GM18951 (cell line): ENCODE data around the gene NFIC.
"Not testable (repeated sequence)": the region's sequence is repeated elsewhere in the genome, so short reads cannot be mapped to it uniquely, and the experiment has no call there.

Experiments used
- POLR2A ChIP-seq: IDR thresholded peaks from 4 replicates; pipeline ENCODE4 v1.6.1; 2011; ENCODE audit warnings: mild to moderate bottlenecking; ENCODE audit not compliant: insufficient read length, insufficient read depth; ENCODE audit errors: extremely low read depth
- in situ Hi-C: fragments of 300-500 bp; cut with MboI; formaldehyde crosslinking; loops from one replicate; pipeline ENCODE4 v1.12.0; 2022; ENCODE audit warnings: low sequenced_read_pairs, mixed read lengths, inconsistent platforms; ENCODE audit not compliant: unreplicated experiment

Gene NFIC

DNA sequence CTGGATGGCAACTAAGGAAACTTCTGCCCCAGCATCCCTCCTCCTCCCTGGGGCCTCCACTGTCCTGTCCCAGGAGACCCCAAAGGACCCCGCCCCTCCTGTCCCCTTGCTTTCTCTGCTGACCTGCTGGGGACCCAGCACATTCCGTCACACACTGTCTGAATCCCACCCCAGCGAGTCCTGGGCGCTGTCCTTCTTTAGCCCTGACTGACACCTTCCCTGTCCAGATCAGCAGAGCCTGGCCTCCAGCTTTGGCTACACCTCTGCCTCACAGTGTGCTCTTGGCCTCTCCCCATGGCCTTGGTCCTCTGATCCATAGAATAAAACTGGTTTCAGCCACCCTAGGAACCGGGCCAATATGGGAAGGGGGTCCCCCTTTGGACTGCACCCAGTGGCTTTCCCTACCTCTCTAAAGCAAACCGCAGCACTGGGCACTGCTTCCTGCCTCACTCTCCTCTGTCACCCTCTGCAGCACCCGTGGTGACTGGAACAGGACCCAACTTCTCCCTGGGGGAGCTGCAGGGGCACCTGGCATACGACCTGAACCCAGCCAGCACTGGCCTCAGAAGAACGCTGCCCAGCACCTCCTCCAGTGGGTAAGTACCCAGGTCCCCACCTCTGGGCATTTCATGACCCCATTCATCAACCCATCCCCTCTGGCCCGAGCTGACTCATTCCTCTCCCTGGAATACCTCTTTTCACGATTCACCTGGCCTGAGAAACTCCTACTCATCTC lies 67.6 kb downstream of the NFIC start:
- no peak for TF ChIP-seq POLR2A
- in situ Hi-C loops = no loop called here

DNA sequence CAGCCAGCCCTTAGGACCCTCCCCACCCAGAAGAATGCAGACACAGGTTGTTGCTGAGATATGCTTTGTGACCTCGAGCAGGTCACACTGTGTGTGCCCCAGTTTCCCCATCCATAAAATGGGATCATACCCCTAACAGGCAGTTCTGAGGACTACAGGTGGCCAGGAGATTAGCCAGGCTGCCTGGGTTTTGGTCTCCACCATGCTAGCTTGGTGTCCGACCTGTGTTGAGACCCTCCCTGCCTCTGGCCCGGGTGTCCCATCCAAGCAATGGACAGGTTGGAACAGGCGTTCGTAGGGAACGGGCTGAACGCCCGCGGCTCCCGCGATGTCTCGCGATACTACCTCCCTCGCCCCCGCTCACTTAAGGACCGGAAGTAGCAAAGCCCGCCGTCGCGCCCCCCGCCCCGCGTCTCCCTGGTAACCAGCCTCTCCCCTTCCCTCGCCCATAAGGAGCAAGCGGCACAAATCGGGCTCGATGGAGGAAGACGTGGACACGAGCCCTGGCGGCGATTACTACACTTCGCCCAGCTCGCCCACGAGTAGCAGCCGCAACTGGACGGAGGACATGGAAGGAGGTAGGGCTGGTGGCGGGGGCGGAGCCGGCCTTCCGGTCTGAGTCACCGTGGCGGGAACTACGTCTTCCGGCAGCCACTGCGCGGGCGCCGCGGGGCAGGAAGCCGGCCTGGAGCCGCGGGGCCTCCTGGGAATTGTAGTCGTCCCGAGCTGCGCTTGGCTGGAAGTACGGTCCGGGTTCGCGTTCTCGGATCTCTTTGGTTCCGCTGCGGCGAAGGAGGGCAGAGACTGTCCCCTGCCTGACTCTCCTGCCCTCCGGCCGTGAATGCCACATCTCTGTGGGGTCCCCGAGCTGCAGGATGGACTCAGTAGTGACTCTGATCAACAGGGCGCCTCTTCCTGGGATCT lies 68.5 kb downstream of the NFIC start:
- peak; percentile 78 for TF ChIP-seq POLR2A
- in situ Hi-C loops = no loop called here

DNA sequence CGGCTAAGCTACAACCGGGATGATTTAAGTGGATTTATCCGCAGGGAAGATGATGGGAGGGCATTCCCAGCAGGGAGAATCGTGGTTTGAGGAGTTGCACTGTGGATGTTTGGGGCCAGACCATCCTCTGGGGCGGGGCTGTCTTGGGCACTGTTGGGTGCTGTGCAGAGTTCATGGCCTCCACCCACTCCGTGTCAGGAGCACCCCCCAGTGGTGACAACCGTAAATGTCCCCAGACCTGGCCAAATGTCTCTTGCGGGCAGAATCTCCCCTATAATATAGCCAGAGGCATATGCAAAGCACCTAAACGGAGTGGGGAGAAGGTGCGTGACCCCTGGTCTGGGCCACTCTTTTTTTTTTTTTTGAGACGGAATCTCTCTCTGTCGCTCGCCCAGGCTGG lies 73.7 kb downstream of the NFIC start:
- no peak for TF ChIP-seq POLR2A
- in situ Hi-C loops = no loop called here

GRCh38 chr19:3441089-3441985 lies 75.0 kb downstream of the NFIC start:
- in situ Hi-C loops = no loop called here
- no peak for TF ChIP-seq POLR2A

DNA sequence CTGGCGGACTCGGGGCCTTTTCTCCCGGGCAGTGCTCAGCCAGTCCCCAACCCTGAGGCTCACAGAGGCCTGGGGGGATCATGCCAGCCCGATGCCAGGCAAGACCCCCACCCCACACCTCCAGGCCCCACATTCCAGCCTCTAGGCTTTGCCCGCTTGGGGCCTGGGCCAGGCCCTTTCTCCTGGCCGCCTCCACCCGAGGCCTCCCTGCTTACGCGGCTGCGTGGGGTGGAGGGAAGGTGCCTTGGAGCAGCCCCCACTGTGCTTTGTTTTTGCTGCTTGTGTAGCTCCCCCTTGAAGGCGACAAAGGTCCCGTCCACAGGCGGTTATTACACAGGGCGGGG lies 75.6 kb downstream of the NFIC start:
- TF ChIP-seq POLR2A = no peak
- in situ Hi-C loops = no loop called here

- TF ChIP-seq POLR2A = no peak
- in situ Hi-C loops = no loop called here
Observed at GRCh38 chr19:3442487-3443071, 76.2 kb downstream of the NFIC start.

GRCh38 chr19:3443840-3444694 lies 77.7 kb downstream of the NFIC start:
- TF ChIP-seq POLR2A = no peak
- in situ Hi-C loops = no loop called here

GRCh38 chr19:3444695-3445234 lies 78.4 kb downstream of the NFIC start:
- TF ChIP-seq POLR2A = no peak
- in situ Hi-C loops = no loop called here

DNA sequence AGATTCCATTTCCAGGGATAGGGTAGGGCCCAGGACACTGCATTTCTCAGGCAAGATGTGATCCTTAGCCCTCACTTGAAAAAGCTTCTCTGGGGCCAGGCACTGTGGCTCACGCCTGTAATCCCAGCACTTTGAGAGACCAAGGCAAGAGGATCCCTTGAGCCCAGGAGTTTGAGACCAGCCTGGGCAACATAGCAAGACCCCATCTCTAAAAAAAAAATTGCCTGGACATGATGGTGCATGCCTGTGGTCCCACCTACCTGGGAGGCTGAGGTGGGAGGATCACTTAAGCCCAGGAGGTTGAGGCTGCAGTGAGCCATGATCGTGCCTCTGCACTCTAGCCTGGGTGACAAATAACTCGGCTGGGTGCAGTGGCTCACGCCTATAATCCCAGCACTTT lies 80.3 kb downstream of the NFIC start:
- in situ Hi-C loops = not testable (repeated sequence)

DNA sequence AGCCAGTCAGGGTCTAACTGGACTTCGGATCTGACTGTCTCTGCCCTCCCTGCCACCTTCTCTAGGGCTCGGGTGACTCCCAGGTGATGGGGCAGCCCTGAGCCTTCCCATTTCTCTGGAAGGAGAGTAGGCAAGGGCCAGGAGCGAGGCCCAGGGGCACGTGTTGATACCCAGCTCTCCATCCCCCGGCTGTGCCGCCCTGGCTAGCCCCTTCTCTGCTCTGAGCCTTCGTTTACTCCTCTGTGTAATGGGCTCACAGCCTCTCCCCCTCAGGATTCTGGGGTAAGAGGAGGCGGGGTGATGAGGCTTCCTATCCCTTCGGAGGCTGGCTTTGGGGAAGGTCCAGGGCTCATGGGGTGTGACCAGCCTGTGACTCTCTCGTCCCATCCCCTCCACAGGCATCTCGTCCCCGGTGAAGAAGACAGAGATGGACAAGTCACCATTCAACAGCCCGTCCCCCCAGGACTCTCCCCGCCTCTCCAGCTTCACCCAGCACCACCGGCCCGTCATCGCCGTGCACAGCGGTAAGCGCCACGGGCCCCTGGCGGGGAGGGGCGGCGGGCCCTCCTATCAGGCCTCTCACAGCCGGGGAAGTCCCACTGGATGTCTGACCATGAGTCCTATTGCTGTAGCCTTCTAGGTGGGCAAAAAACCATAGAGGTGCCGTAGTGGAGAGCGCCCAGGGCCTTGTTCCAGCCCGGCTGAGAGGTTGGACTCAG lies 82.4 kb downstream of the NFIC start:
- TF ChIP-seq POLR2A = no peak
- in situ Hi-C loops = no loop called here

DNA sequence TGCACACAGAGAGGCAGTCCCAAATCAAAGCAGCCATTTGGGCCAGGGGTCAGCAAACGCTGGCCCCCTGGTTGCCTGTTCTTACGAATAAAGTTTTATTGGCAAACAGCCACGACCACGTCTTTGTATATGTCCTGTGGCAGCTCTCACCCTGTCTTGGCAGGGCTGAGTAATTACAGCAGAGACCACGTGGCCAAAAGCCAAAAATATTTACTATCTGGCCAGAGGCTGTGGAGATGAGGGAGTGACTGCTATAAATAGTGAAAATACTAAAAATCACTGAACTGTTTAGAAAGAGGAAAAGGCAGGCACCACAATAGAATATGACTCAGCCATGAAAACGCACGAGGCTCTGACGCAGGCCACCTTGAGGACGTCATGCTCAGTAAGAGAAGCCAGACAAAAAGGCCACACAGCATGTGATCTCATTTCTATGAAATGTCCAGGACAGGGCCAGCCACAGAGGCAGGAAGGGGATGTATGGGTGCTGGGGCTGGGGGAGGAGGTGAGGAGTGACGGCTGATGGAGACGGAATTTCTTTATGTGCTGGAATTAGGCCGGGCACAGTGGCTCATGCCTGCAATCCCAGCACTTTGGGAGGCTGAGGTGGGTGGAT lies 84.5 kb downstream of the NFIC start:
- in situ Hi-C loops = no loop called here
- TF ChIP-seq POLR2A = no peak
